Measurements from ENCODE around the gene DPP7. TPM values are rescaled to one million over a fixed set of nuclear protein-coding genes. Genes with fewer than 3 reads are reported as not detected.

Gene DPP7
- total RNA-seq, 2 donors from 2014 or later: 165 to 188 TPM

GRCh38 chr9:137107312-137107921 lies 7.1 kb downstream of the DPP7 start:
- Histone ChIP-seq H3K27ac (no peak overlapping the region), H3K9me3 (no peaks in the 10 kb centered on the region), H3K4me3 (no peak overlapping the region), H3K27me3 (no peaks in the 10 kb centered on the region), H3K4me1 (no peaks in the 10 kb centered on the region), H3K36me3 (peaks cover 93% of the 10 kb centered on the region)
- TF ChIP-seq CTCF (IDR thresholded peaks at IDR 0.05): no peak
- DNase-seq (ENCODE audit: low spot score): no peak

GRCh38 chr9:137106662-137107250 lies 7.8 kb downstream of the DPP7 start:
- TF ChIP-seq CTCF (IDR thresholded peaks at IDR 0.05): no peak
- peaks cover 92% of the 10 kb centered on the region for H3K36me3 ChIP-seq
- H3K4me1 ChIP-seq: no peaks in the 10 kb centered on the region
- no peaks in the 10 kb centered on the region for H3K9me3 ChIP-seq
- H3K27me3 ChIP-seq: no peaks in the 10 kb centered on the region
- DNase-seq (ENCODE audit: low spot score): no peak
- no peak overlapping the region for H3K4me3 ChIP-seq
- H3K27ac ChIP-seq: no peak overlapping the region

- Histone ChIP-seq H3K4me3 (no peak overlapping the region), H3K27me3 (no peaks in the 10 kb centered on the region), H3K27ac (no peak overlapping the region), H3K9me3 (no peaks in the 10 kb centered on the region), H3K36me3 (peaks cover 95% of the 10 kb centered on the region), H3K4me1 (no peaks in the 10 kb centered on the region)
- no peak for TF ChIP-seq CTCF (IDR thresholded peaks at IDR 0.05)
- DNase-seq (ENCODE audit: low spot score): no peak
Observed at GRCh38 chr9:137105814-137106661, 8.5 kb downstream of the DPP7 start.

GRCh38 chr9:137103206-137103999 lies 11.1 kb downstream of the DPP7 start:
- Histone ChIP-seq H3K27ac (no peak overlapping the region), H3K27me3 (no peaks in the 10 kb centered on the region), H3K4me1 (no peaks in the 10 kb centered on the region), H3K9me3 (no peaks in the 10 kb centered on the region), H3K36me3 (peaks cover 91% of the 10 kb centered on the region), H3K4me3 (no peak overlapping the region)
- TF ChIP-seq CTCF (IDR thresholded peaks at IDR 0.05): no peak
- no peak for DNase-seq (ENCODE audit: low spot score)

GRCh38 chr9:137099231-137099630 lies 15.3 kb downstream of the DPP7 start:
- Histone ChIP-seq H3K27ac (no peak overlapping the region), H3K4me3 (no peak overlapping the region), H3K4me1 (no peaks in the 10 kb centered on the region), H3K27me3 (no peaks in the 10 kb centered on the region), H3K36me3 (peaks cover 72% of the 10 kb centered on the region), H3K9me3 (no peaks in the 10 kb centered on the region)
- TF ChIP-seq CTCF (IDR thresholded peaks at IDR 0.05): no peak
- no peak for DNase-seq (ENCODE audit: low spot score)
